Panc1 (cell line): Measurements from ENCODE around the gene RIC3. TPM values are rescaled to one million over a fixed set of nuclear protein-coding genes. Genes with fewer than 3 reads are reported as not detected.

Source experiments
- ATAC-seq: fragments of 200-7000 bp; cut with Tn5 transposase; 2 replicates; pipeline ENCODE4 v1.9.1; 2020; ENCODE audit warnings: mild to moderate bottlenecking, moderate library complexity
- BruUV-seq: library from RNA; stranded (reverse); fragments of 400-500 nt; replicated peaks from 2 replicates; lab custom pipeline; 2021; lab: Mats Ljungman, UMichigan
- CTCF ChIA-PET: fragments of 300-600 bp; sonication (Branson Sonifier 250); formaldehyde crosslinking; loops from one replicate; lab custom pipeline; 2022; ENCODE audit warnings: antibody characterized with exemption; lab: Charles Lee
- POLR2A ChIA-PET: fragments of 300-600 bp; sonication (Branson Sonifier 250); formaldehyde crosslinking; loops from one replicate; lab custom pipeline; 2022; ENCODE audit warnings: antibody characterized with exemption; lab: Charles Lee
- DNase-seq: peaks from one replicate; pipeline ENCODE4 v3.0.0-alpha.2; 2010; ENCODE audit warnings: low read depth, low spot score
- H3K27ac ChIP-seq: 2 replicates; pipeline ENCODE4 v1.5.1; 2011; ENCODE audit warnings: mild to moderate bottlenecking, low read length, inconsistent platforms
- H3K27me3 ChIP-seq: fragments of 200-500 bp; sonication (Bioruptor generic); 2 replicates; pipeline ENCODE4 v1.6.0; 2014; ENCODE audit warnings: low read length, inconsistent platforms; ENCODE audit not compliant: control insufficient read depth, insufficient read depth
- H3K36me3 ChIP-seq: fragments of 200-500 bp; sonication (Bioruptor generic); 2 replicates; pipeline ENCODE4 v1.5.1; 2014; ENCODE audit warnings: inconsistent platforms, mild to moderate bottlenecking, low read length, moderate library complexity; ENCODE audit not compliant: control insufficient read depth, insufficient read depth
- H3K4me1 ChIP-seq: 2 replicates; pipeline ENCODE4 v1.5.1; 2011; ENCODE audit warnings: inconsistent platforms, mild to moderate bottlenecking, low read length, moderate library complexity; ENCODE audit not compliant: control insufficient read depth, insufficient read depth
- H3K4me3 ChIP-seq, 2 experiments: 2 replicates each; pipeline ENCODE4 v1.5.1; 2011 to 2012; ENCODE audit warnings: low read depth in 2 of 2, low read length in 2 of 2, mild to moderate bottlenecking in 2 of 2, inconsistent platforms in 1 of 2, moderate library complexity in 1 of 2
- H3K9me3 ChIP-seq: fragments of 200-500 bp; sonication (Bioruptor generic); 2 replicates; pipeline ENCODE4 v1.5.1; 2014; ENCODE audit warnings: low read depth, mild to moderate bottlenecking, inconsistent platforms, low read length, moderate library complexity; ENCODE audit not compliant: control insufficient read depth, insufficient read depth
- CTCF ChIP-seq: fragments of 450-650 bp; IDR thresholded peaks from 2 replicates; pipeline ENCODE4 v1.5.1; 2017; ENCODE audit warnings: mild to moderate bottlenecking
- POLR2AphosphoS5 ChIP-seq: IDR thresholded peaks from 2 replicates; pipeline ENCODE4 v1.6.1; 2012; ENCODE audit warnings: mild to moderate bottlenecking, low read depth, low read length, moderate library complexity
- REST ChIP-seq, 2 experiments: IDR thresholded peaks; 2 replicates each; pipeline ENCODE4 v1.6.1; 2011 to 2012; ENCODE audit warnings: low read depth in 2 of 2, control low read depth in 1 of 2, low read length in 1 of 2, mild to moderate bottlenecking in 1 of 2, moderate library complexity in 1 of 2; ENCODE audit not compliant: insufficient read depth in 1 of 2
- SIN3A ChIP-seq: IDR thresholded peaks from 2 replicates; pipeline ENCODE4 v1.6.1; 2012; ENCODE audit warnings: low read depth, mild to moderate bottlenecking, low read length, moderate library complexity, borderline replicate concordance; ENCODE audit not compliant: insufficient read depth
- TCF7L2 ChIP-seq: IDR thresholded peaks from 2 replicates; pipeline ENCODE4 v1.6.1; 2011; ENCODE audit warnings: mild to moderate bottlenecking, low read depth, low read length, inconsistent platforms
- in situ Hi-C: cut with HindIII; loops from 2 replicates; pipeline ENCODE4 v1.10.0; 2016; ENCODE audit warnings: low sequenced_read_pairs, low pct_unique_long_range_greater_than_20kb
- intact Hi-C: fragments of 100-400 bp; cut with micrococcal nuclease; formaldehyde crosslinking; loops from one replicate; pipeline ENCODE4 v1.10.0; 2022; ENCODE audit not compliant: unreplicated experiment
- total RNA-seq: library from RNA; stranded (reverse); gene quantifications from one replicate; pipeline ENCODE4 v1.2.1, GENCODE V29; 2021; ENCODE audit not compliant: unreplicated experiment

Gene RIC3
- total RNA-seq, 1 experiment from 2014 or later: 4.2 TPM

- ChIA-PET CTCF (interaction anchor here (1.4 to 4.0 kb wide), 8 partner anchors 8 to 112 kb away, joined by 5 to 80 read pairs (median 11); partner anchors contain the start of gene EIF3F), POLR2A (no interaction called here)
- no peaks in the 10 kb centered on the region for H3K9me3 ChIP-seq
- TF ChIP-seq SIN3A (no peak), REST (IDR thresholded peaks at IDR 0.05; ENCODE audit: insufficient read depth in 1 of 2, low read depth in 2 of 2, low read length in 1 of 2) (no peak), TCF7L2 (no peak)
- H3K27me3 ChIP-seq: no peaks in the 10 kb centered on the region
- intact Hi-C loops (loop anchor here (10.0 kb wide), 1 partner anchor 204 kb away; no protein-coding TSS in a partner anchor), in situ Hi-C loops (no loop called here)
- ATAC-seq (no peak), DNase-seq (no peak)
- BruUV-seq: no TSS peak
- no peaks in the 10 kb centered on the region for H3K4me1 ChIP-seq
- H3K36me3 ChIP-seq: no peaks in the 10 kb centered on the region
- no peak overlapping the region for H3K4me3 ChIP-seq
- H3K27ac ChIP-seq: no peak overlapping the region
Measured at GRCh38 chr11:8098361-8098760, 70.5 kb downstream of the RIC3 start.

GRCh38 chr11:8097926-8098325 is 70.9 kb downstream of the RIC3 start:
- DNase-seq (no peak), ATAC-seq (no peak)
- intact Hi-C loops: loop anchor here (10.0 kb wide), 1 partner anchor 203 kb away; no protein-coding TSS in a partner anchor
- no peaks in the 10 kb centered on the region for H3K27me3 ChIP-seq
- H3K9me3 ChIP-seq: no peaks in the 10 kb centered on the region
- H3K4me3 ChIP-seq: no peak overlapping the region
- ChIA-PET CTCF (interaction anchor here (0.6 to 4.0 kb wide), 5 partner anchors 8 to 92 kb away, joined by 3 to 80 read pairs (median 16); no protein-coding TSS in a partner anchor), POLR2A (no interaction called here)
- no peaks in the 10 kb centered on the region for H3K36me3 ChIP-seq
- H3K27ac ChIP-seq: no peak overlapping the region
- no peaks in the 10 kb centered on the region for H3K4me1 ChIP-seq
- no TSS peak for BruUV-seq
- TF ChIP-seq REST (IDR thresholded peaks at IDR 0.05; ENCODE audit: insufficient read depth in 1 of 2, low read depth in 2 of 2, low read length in 1 of 2) (no peak), SIN3A (no peak), CTCF (no peak), TCF7L2 (no peak), POLR2AphosphoS5 (no peak)
- in situ Hi-C loops: no loop called here
